Suppressor macrophage treated with lipopolysaccharide for 4 hours (primary cell): Measurements from ENCODE around the gene SCMH1.
"Not testable (repeated sequence)": the region's sequence is repeated elsewhere in the genome, so short reads cannot be mapped to it uniquely, and the experiment has no call there.

Source experiments
- DNase-seq: peaks from one replicate; pipeline ENCODE4 v3.0.0-alpha.2; 2020

The SCMH1 gene

DNA sequence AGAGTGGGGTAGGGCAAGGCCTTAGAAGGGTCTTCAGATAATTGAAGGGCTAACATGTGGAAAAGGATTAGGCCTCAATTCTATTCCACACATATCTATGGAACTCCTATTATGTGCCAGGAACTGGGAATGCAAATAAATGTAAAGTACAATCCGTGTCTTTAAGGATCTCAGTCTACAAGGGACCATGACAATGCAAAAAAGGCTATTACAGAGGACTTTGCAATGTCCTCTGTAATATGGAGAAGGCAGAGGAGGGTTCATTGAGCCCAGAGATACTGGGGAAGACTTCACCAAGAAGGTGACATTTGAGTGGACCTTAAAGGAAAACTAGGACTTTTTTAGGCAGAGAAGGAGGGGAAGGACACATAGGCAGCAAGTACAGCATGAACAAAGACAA is 4.5 kb upstream of the SCMH1 start:
- DNase-seq = no peak

DNA sequence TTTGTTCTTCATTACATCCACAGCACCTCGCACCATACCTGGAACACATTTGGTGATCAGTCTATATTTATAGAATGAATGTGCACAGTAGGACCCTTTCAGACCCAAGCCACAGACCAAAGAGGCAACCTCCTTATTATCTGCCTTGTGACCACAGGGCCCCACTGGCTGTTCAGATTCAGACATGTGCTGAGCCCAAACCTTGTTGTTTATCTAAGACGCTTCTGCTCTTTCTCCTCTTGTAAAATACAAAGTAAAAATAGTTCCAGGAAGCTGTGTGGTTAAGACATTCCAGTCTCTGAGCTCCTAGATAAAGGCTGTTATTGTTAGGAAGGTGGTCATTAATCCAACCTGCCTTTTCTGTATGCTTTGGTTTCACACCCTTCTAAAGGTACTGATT is 3.6 kb upstream of the SCMH1 start:
- no peak for DNase-seq

DNA sequence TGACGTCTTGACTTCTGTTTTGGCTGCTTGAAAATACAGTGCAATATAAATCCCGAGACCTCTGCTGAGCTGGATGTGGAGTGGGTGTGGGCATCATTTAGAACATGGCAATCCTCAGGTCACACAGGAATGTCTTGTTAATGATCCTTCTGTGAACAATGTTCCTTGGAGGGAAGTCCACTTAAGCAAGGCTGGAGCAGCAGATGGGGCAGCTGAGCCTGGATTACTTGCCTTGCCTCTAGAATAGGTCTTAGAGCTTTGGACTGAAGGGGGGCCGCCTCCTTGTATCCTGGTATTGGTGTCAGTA is 926 bp upstream of the SCMH1 start:
- no peak for DNase-seq

DNA sequence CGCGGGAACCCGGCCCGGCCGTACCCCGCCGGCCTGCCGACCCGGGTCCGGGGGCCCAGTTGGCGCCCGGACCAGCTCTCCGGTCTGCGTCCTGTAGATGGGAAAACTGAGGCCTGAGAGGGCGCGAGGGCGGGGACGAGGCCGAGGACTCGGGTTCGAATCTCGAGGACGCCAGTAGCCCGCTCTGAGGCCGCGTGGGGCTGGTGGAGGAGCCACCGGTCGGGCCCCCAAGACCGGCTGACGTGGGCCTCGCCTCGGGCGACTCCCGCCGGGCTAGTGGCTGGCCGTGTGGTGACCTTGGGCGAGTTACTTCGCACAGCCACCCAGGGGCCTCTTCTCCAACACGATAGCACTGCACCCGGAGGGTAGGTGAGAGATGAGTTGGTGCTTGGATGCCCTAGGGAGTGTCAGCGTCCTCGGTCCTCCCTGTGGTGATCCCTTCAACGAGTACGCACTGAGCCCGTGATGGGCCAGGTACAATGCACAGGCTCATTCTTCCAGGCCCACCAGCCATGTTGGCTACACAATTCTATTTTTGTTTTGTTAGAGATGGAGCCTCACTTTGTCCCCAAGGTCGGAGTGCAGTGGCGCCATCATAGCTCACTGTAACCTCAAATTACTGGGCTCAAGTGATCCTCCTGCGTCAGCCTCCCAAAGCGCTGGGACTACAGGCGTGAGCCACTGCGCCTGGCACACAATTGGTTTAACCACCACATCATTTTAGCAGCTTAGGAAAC is 404 bp upstream of the SCMH1 start:
- DNase-seq = no peak

DNA sequence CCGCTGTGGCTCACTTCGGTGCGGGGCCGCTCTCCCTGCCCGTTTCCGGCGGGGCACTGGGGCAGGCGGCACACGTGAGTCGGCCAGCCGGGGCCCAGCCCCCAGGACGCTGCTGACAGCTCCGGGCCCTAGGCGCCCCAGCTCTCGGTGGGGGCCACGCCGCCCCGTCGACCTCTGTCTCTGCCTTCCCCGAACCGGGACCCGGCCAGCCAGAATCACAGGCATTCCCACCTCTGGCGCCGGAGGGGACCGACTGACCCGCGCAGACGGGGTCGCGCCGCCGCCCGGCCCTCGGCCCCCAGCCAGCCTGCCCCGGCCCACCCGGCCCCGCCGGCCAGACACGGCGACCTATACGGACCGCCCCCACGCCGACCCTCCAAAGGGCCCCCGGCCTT is 755 bp downstream of the SCMH1 start:
- peak; percentile 36 for DNase-seq

DNA sequence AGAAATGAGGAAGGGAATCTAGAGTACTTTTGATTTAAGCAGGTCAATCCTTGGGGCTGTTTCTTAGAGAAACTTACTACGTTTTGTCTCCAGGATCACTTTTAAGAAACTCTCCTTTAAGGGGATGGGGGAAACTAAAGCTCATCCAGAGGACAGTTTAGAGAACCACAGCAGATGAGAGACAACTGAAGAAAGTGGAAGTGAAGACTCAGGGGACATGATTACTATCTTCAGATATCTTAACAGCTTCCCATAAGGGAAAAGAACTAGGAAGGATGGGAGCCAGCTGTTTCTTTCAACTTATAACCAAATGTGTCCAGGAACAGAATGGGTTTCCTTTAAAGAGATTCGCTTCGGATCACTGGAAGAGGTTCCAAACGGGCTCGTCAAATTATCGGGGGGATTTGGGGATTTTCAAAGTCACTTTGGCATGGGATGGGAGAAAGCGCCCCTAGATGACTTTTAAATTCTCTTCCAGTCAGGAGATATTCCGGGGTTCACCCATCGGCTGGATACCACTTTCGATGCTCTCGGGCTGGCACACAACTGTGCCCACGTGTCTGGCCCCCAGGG is 1.2 kb downstream of the SCMH1 start:
- DNase-seq = peak; percentile 30

DNA sequence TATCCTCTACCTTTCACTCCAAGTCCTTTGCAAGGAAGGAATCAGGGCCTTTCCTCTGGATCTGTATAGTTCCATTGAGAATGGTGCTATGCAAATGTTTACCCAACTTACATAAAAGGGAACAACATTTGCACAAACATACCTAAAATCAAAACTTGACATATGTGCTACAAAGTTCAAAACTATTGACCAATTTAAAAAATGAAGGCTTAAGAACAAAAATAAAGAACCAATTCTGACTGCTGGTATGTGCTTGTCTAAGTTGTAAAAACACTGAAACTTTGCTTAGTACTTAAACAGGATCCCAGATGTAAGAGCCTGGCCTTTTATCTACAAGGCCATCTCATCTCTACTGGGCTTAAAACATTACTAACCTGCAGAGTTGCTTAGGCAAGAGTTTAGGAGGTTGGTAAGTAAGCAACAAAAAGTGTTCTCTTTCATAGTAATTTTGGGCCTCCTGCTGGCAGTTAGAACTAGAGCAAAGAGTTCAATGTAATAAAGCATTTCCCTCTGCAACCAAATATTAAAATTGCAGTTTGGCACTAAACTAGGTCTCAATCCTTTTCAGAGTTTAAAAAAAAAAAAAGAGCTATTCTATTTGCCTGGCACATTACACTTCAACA is 2.0 kb downstream of the SCMH1 start:
- DNase-seq = no peak

DNA sequence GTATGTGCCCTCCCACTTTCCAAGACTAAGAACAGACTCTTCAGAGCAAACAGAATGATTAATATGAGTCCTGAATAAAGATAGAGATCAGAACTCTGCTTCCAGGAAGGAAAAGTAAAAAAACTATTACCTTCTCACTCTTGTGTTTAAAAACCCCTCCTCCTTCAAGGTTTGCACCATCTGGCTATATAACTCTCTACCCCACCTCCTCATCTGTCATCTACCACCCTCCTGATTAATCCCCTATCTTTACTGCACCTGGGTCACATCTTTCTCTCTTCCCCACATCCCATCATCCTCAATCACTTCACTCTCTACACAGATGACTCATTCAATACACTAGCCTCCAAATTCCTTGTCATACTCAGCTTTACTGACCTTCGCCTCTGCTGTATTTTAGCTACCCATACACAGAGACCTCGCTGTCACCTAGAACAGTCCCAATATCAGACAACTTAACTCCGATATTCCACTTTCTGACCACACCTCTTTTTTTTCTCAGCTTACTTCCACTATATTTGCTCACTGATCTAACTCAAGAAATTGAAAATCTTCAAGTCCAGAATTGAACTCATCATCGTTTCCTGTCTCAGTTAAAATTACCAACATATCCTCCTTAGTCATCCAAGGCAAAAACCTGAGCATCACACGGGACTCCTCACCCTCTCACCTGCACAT is 3.7 kb downstream of the SCMH1 start:
- DNase-seq = no peak

DNA sequence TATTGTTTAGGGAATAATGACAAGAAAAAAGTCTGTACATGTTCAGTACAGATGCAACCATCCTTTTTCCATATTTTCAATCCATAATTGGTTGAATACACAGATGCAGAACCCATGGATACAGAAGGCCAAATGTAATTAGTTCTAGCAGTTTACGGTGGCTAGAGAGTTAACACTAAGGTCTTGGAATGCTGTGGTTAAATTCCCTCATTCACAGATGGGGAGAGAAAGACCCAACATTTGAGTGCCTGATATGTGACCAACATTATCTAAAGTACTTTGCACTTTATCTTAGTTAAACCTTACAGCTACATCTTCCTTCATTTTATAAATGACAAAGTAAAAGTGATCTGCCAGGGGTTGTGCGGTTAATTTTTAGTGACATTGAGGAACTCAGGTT is 5.3 kb downstream of the SCMH1 start:
- DNase-seq = no peak

DNA sequence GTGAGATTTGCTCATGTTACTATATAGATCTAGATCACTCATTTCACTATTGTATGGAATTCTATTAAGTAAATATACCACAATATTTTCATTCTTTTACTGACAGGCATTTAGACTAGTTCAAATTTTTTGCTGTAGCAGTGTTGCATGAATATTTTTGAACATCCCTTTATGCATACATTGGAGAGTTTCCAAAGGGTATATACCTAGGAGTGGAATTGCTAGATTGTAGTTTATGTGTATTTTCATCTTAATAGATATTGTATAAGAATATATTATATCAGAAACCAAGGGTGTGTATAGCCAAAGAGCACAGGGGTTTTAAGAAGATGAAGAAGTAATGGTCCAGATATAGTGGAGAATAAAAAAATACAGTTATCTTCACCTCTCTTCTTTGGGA is 6.2 kb downstream of the SCMH1 start:
- DNase-seq = no peak

DNA sequence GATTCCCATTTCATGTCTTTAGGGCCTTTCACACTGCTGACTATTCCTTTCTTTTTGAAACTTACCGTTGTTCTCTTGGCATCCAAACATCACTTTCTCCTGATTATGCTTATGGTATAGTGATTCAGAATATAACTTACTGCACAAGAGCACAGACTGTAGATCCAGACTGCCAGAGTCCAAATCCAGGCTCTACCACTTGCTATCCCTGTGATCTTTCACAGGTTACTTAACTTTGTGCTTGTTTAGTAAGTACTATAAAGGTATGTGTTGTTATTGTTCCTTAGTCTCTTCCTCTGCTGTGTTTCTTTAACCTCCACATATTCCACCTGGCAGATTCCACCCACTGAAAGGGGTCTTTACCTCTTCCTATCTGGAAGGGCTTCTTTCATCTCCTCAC is 8.4 kb downstream of the SCMH1 start:
- DNase-seq = no peak

DNA sequence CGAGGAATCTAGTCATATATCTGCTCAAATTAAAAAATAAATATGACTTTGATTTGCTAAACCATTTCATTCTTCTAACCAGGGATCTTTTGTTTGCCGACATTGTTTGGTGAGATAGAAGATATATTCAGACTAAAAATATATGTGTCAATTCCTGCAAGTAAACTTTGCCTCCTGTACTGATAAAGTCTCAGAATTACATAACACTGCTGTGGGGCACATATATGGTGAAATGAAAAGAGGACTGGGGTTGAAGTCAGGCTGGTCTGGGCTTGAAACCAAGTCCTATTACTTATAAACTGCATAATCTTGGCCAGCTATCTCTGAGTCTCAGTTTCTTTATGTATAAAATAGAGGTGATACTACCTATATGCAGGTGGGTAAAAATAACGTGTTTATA is 9.8 kb downstream of the SCMH1 start:
- DNase-seq = no peak

DNA sequence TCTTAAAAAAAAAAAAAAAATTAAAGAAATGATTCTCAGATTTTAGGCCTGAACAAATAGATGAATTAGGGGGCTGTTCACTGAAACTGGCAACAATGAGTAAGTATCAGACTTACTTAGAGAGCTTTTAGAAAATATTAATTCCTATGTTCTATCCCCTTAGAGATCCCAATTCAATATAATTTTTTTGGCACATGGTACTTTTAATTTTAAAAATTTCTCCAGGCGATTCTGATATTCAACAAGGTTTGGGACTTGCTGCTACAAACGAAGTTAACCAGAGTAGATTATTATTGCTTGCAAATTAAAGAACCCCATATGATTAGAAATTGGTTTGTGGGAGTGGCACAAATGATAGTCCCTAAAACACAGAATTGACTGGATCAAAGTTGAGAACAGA is 11.4 kb downstream of the SCMH1 start:
- no peak for DNase-seq

DNA sequence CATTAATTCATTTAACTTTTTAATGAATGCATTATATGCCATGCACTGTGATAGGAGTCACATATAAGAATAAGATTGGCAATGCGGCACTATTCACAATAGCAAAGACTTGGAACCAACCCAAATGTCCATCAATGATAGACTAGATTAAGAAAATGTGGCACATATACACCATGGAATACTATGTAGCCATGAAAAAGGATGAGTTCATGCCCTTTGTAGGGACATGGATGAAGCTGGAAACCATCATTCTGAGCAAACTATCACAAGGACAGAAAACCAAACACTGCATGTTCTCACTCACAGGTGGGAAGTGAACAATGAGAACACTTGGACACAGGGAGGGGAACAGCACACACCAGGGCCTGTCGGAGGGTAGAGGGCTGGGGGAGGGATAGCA is 12.9 kb downstream of the SCMH1 start:
- DNase-seq = not testable (repeated sequence)

DNA sequence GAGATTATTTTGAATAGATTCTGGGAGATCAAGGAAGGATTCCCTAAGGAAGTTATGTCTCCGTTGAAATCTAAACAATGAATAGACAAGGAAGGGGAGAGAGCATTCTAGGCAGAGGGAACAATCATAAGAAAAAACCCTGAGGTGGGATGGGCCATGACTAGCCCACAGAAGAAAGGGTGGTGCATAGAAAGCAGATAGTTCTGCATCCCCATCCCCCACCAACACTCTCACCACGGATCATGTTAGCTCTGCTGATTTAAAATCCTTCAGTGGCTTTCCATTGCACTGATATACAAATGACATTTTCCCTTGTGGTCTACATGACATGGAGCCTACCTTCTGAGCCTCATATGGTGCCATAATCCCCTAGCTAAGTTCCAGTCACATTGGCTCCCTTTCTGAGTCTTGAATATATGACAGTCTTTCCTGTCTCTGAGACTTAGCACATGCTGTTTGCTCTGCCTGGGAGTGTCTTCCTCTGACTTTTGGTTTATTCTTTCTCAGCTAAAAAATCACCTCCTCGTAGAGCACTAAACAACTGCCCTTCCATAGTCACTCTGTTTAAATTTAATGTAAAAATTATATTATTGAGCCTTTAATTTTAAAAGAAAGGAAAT is 15.2 kb downstream of the SCMH1 start:
- DNase-seq = no peak

DNA sequence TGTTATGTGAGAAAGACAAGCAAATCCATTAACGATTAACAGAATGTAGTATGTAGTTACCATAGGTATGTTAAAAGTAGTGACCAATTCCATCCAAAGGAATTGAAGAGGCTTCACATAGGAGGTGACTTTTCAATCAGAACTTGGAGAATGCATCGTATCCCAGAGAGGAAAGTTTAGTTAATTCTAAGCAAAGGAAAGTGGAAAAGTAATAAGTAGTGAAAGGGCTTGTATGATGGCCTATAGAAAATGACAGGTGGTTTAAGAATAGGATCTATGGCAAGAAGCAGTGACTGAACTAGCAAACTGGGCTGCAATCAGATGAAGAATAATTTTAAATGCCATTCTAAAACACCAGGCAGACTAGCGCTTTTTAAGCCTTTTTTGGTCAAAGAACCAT is 16.6 kb downstream of the SCMH1 start:
- DNase-seq = no peak

DNA sequence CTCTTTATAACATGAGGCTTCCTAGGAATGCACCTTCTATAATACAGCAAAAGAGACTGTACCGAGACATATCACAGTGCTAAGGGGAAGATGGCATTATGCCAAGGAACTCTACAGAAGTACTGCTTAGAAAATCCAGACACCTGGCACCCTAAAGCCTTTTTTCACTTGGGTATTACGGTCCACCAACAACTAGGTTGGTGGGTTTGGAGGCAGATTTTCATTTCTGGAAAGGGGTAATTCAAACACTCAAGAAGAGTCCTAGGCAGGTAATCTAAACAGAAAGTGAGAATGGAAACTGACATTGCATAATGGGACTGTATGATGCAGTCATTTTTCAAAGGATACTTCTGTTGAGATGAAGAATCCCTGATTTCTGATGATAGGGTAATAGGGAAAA is 19.6 kb downstream of the SCMH1 start:
- DNase-seq = peak; percentile 6

DNA sequence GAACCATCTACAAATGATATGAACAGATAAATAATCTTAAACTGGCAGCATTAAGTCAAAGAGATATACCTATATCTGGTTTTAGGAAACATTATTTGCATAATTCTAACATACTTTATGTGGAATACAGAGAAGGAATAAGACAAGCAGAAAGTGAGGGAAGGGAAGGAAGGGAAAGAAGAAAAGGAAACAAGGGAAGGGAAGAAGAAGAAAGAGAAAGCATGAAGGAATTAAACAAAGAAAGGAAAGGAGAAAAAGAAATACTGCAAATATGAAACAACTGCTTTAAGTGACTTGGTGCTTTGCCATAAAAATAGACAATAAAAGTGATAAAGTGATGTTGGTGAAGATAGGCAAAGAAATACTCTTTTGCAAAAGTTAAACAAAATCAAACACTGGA is 20.1 kb downstream of the SCMH1 start:
- DNase-seq = no peak

DNA sequence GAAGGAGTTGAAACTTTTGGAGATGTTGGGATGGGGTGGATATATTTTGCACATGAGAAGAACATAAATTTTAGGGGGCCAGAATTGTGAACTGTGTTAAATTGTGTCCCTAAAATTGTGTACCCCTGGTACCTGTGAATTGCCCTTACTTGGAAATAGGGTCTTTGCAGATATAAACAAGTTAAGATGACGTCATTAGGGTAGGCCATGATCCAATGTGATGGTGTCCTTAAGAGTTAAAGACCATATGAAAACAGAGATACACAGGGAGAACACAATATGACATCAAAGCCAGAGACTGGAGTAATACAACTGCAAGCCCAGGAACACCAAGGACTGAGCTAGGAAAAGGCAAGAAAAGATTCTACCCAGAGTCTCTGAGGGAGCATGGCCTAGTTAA is 24.0 kb downstream of the SCMH1 start:
- no peak for DNase-seq

DNA sequence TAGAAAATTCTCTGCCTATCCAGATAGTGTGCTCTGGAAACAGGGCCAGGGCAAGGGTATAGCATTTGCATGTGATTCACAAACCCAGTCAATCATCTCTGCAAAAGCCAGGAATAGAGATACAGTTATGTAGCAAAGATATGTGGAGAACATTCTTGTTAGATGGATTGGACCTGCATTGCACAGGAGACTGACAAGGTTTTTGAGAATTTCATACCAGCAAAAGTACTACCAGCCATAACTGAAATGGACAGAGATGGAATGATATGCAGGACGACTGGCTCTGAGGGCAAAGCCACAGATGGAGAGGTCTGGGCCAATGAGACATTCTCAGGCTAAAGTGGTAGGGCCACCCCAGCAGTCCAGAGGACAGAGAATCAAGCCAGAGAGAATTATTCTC is 24.7 kb downstream of the SCMH1 start:
- no peak for DNase-seq

DNA sequence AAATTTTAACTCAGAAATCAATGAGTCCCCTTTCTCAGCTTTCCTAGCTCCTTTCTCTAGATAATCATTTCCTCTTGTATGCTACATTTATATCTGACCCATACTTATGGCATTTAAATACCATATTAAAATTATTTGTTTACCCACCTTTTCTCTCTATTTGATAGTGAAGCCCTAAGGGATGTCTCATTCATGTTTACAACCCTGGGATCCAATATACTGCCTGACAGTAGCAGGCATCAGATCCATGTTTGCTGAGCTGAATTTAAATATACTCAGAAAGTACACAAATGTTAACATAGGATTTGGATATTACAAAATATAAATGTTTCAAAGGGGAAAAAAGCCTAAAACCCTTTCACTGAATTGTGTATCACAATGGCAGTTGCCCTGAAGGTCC is 26.5 kb downstream of the SCMH1 start:
- DNase-seq = no peak

DNA sequence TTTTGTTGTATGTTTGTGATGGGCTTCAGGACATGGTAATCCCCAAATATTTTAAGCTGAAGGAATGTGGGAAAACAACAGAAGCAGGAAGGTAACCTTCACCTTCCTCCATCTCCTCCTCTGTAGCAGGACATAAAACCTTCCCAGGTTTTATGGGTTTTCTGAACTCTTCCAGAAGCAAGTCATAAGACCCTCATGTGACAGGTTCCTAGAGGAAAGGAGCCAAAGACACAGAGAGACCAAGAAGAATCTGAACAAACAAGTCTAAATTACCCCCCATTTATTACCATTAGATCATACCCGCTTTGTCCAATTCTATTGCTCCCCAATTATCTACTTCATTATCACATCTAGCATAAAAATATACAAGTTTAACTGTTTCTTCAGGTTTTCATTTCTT is 28.8 kb downstream of the SCMH1 start:
- DNase-seq = no peak

DNA sequence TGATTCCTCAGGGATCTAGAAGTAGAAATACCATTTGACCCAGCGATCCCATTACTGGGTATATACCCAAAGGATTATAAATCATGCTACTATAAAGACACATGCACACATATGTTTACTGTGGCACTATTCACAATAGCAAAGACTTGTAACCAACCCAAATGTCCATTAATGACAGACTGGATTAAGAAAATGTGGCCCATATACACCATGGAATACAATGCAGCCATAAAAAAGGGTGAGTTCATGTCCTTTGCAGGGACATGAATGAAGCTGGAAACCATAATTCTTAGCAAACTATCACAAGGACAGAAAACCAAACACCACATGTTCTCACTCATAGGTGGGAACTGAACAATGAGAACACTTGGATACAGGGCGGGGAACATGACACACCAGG is 30.5 kb downstream of the SCMH1 start:
- DNase-seq = not testable (repeated sequence)

DNA sequence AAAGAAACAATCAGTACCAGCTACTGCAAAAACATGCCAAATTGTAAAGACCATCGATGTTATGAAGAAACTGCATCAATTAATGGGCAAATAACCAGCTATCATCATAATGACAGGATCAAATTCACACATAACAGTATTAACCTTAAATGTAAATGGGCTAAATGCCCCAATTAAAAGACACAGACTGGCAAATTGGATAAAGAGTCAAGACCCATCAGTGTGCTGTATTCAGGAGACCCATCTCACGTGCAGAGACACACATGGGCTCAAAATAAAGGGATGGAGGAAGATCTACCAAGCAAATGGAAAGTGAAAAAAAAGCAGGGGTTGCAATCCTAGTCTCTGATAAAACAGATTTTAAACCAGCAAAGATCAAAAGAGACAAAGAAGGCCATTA is 35.1 kb downstream of the SCMH1 start:
- not testable (repeated sequence) for DNase-seq
